LoVo (cell line): ENCODE data around the gene PAEP.

Experiments used
- DNase-seq: peaks from one replicate; pipeline ENCODE4 v3.0.0-alpha.2; 2016; ENCODE audit warnings: low spot score

Gene PAEP

DNA sequence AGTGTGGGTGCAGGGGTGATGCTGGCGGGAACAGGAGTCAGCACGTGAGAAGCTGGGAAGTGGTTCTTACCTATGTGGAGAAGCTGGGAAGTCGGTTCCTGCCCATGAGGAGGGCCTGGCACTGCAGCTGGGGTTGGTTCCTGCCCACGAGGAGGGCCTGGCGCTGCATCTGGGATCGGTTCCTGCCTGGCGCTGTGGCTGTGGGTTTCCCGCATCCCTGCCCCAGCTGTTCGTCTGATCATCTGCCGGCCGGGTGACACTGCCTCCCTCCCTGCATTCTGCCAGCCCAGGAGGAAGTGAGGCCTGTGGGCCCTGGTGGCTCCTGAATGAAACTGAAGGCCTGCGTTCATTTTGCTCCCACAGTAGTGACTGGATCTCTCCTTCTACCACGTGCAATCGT, 10.5 kb upstream of the PAEP start:
- DNase-seq, result no peak

- DNase-seq, result no peak
These were observed 10.1 kb upstream of the PAEP start for GRCh38 chr9:135551456-135551855.

- no peak for DNase-seq
These were observed 9.4 kb upstream of the PAEP start for GRCh38 chr9:135552021-135552697.

GRCh38 chr9:135552698-135553171, 8.8 kb upstream of the PAEP start:
- no peak for DNase-seq

DNA sequence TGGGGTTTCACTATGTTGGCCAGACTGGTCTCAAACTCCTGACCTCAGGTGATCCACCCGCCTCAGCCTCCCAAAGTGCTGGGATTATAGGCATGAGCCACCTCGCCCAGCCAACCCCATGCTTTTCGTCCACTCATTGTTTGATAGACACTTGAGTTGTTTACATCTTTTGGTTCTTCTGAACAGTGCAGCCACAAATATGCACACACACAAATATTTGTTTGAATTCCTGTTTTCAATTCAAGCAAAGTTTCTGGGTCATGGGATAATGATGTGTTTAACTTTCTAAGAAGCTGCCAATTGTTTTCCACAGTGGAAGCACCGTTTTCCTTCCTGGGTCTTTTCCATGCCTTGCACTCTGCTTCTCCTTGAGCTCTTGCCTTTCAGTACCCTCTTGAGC, 6.8 kb upstream of the PAEP start:
- no peak for DNase-seq

DNA sequence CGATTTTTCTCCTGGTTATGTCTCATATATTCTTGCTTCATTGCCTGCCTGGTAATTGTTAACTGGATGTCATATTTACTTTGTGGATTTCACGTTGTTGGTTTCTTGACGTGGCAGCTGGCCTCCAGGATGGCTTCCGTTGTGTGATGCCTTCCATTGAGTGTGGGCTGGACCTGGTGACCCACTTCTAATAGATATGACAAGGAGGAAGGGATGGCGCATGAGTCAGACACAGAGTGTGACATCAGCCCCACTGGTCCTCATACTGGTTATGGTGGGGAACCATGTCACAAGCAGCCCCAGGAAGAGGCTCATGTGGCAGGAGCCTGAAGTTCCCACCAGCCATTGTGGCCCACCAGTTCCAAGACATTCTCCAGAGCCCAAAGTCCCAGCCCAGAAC, 6.4 kb upstream of the PAEP start:
- DNase-seq, result no peak

DNA sequence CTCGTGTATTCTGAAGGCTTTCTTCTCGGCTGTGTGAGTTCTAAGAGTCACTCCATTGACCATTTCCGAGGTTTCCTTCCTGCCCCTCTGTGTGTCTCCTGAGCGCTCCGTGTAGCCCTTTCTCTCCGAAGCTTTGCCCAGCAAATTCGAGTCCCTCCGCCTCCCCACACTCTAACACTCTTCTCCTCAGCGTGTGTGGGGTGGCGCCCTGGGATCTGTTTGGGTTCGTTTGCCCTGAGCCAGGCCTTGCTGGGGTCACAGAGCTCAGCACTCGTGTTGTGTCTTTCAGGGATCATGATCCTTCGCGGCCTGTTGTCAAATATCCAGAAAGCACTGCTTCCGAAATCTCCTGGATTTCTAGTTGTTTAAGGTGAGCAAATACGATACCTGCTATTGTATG, 5.6 kb upstream of the PAEP start:
- DNase-seq, result no peak

GRCh38 chr9:135559606-135560005, 1.9 kb upstream of the PAEP start:
- DNase-seq, result no peak

DNA sequence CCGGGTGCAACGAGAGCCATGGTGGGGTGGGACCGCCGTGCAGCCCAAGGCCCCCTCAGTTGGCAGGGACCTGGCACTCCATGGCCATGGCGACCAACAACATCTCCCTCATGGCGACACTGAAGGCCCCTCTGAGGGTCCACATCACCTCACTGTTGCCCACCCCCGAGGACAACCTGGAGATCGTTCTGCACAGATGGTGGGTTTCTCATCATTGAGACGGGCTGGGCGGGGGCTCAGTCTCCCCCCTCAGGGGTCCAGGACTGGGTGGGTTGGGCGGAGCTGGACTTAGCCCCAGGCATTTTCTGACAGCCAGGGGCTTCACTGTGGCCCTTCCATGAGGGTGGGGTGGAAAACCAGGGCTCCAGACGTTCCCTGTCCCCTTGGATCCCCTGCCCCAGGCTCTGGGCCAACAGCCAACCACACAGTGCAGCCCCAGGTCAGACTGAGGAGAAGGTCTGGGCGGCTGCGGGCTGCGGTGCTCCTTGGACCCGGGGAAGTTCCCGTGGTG, 734 bp downstream of the PAEP start:
- no peak for DNase-seq

- no peak for DNase-seq
These were observed 1.5 kb downstream of the PAEP start for GRCh38 chr9:135563039-135563476.

DNA sequence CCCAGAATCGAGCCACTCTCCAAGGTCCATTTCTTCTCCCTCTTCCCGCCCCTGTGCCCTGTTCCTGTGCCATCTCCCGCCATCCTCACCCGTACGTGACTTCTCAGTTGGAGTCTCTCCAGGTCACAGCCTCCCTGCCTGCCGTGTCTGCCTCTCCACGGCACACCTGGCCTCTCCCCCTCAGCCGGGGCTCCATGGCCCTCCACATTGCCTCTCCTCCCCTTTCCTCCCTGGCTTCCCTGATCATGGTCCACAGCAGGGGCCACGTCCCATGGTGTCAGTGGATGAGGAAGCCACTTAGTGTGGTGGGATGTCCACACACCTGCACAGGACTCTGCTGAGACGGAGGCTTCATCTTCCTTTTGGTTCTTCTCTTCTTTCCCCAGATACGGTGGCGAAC, 2.3 kb downstream of the PAEP start:
- no peak for DNase-seq

- DNase-seq, result no peak
These were observed 3.6 kb downstream of the PAEP start for GRCh38 chr9:135565141-135565628.

- DNase-seq, result no peak
These were observed 4.1 kb downstream of the PAEP start for GRCh38 chr9:135565636-135566035.

DNA sequence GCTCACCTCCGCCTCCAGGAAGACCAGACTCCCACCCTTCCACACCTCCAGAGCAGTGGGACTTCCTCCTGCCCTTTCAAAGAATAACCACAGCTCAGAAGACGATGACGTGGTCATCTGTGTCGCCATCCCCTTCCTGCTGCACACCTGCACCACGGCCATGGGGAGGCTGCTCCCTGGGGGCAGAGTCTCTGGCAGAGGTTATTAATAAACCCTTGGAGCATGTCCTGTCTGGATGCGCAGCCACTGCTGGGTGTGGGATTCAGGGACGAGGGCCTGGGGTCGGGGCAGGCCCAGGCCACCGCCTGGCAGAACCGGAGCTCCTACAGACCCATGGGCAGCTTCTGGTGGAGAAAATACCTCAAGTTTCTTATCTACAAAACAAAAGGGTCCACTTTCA, 5.0 kb downstream of the PAEP start:
- no peak for DNase-seq

GRCh38 chr9:135567311-135567710, 5.8 kb downstream of the PAEP start:
- DNase-seq, result no peak

GRCh38 chr9:135568026-135568425, 6.5 kb downstream of the PAEP start:
- no peak for DNase-seq

- no peak for DNase-seq
These were observed 8.9 kb downstream of the PAEP start for GRCh38 chr9:135570456-135570855.

GRCh38 chr9:135572233-135572632, 10.7 kb downstream of the PAEP start:
- no peak for DNase-seq

- no peak for DNase-seq
These were observed 11.6 kb downstream of the PAEP start for GRCh38 chr9:135573124-135573523.

GRCh38 chr9:135574331-135574730, 12.8 kb downstream of the PAEP start:
- DNase-seq, result no peak

GRCh38 chr9:135574943-135575342, 13.4 kb downstream of the PAEP start:
- no peak for DNase-seq

- DNase-seq, result no peak
These were observed 14.6 kb downstream of the PAEP start for GRCh38 chr9:135575995-135576631.

DNA sequence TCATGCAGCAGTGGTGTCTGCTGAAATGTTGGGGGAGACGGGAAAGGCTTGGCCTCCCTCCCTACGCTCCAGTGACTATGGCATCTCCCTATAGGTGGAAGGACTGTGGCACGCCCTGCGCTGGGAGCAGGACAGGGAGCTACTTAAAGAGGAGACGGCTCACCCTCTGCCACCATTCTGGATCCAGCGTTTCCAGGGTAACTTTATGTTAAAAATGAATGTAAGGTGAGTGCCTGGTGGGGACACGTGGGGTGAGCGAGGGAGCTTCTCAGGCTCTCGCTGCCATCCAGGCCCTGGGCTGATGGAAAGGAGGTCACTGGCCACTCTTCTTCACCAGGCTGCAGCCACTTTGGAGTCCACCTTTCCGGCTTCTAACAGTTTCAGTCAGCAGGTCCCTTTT, 15.7 kb downstream of the PAEP start:
- no peak for DNase-seq

DNA sequence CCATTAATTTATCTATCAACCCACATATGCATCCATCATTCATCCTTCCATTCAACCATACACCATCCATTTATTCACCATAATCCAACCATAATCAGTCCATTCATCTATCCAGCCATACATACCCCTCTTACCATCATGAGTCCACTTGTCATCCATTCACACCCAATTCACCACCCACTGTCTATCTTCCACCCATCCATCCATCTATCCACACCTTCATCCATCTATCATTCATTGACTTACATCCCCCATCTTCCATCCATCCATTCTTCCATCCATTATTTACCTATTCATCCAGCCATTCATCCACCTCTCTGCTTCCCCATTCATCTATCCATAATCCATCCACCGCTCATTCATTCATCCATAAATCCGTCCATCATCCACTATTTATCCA, 17.8 kb downstream of the PAEP start:
- DNase-seq, result no peak
